Neural cell (in vitro differentiated cells): Measurements from ENCODE around the gene PTPRQ.

Experiments used
- CTCF ChIP-seq: fragments of 450-650 bp; IDR thresholded peaks from 2 replicates; pipeline ENCODE4 v1.5.1; 2014; ENCODE audit warnings: antibody characterized with exemption, mild to moderate bottlenecking, moderate library complexity; ENCODE audit not compliant: poor library complexity, severe bottlenecking
- TAF1 ChIP-seq: IDR thresholded peaks from 2 replicates; pipeline ENCODE4 v1.6.1; 2012; ENCODE audit warnings: low read depth

DNA sequence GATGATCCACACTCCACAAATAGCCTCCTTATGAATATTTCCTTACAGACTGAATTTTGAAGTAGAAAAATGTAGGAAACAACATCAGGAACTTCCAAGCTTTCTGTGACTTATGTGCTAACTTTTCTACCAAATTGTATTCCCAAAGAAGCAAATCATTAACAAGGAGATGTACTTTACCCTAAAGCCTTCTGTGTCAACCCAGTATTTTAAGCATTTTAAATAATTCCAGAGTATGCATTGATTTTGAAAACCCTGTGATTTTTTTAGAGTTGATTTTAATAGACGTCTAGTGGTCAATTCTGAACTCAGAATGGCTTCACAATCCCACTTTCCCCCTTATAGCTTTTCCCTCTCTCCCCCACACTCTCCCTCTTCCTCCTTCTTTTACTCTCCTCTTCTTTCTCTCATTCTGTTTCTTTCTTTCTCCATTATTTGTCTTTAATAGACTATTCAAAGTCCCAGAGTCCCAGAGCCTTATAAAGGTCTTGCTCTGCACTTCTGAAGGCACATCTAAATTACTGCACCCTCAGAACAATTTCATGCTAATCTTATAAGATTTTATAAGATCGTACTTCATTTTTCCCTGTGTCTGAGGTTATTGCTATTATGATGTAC is 253.3 kb downstream of the PTPRQ start:
- TF ChIP-seq TAF1 (no peak), CTCF (no peak)
